GM19351 (cell line): ENCODE data around the gene NEDD4L.
"Not testable (repeated sequence)": the region's sequence is repeated elsewhere in the genome, so short reads cannot be mapped to it uniquely, and the experiment has no call there.

Experiments used
- ATAC-seq: cut with Tn5 transposase; IDR thresholded peaks from one replicate; pipeline ENCODE4 v1.9.1; 2021; ENCODE audit warnings: mild to moderate bottlenecking, moderate library complexity; ENCODE audit not compliant: unreplicated experiment

Gene NEDD4L

DNA sequence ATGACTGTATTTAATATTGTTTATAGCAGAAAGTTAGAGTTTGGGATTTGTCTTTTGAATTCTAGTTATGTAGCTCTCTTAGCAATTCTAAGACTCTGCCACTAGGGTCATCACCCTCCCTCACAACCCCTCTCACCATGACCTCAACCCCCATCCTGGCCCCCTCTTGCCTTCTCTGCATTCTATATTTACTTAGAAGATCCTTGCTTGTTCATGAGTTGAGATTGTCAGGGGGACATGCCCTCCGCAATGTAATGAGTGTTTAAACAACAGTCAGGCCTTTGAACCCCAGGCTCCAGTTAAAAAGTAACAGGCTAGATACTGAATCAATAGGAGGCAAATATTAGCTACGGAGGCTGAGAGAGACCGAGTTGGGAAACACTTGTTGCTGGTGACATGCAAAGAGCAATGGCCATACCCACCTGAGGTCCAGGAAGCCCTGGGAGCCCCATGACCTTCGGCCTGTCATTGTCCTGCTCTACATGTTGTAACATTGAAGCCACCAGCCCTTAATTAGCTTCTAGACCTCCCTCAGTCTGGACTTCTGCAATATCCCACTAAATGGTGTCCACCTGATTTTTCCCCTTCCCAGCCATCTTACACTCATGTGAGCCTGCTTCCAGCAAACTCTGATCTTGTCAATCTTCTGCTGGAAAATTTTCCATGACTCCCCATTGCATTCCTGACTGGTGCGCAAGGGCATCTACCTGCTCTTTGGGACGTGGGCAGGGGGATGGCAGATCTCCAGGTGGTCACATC is 363.8 kb downstream of the NEDD4L start:
- ATAC-seq: no peak

DNA sequence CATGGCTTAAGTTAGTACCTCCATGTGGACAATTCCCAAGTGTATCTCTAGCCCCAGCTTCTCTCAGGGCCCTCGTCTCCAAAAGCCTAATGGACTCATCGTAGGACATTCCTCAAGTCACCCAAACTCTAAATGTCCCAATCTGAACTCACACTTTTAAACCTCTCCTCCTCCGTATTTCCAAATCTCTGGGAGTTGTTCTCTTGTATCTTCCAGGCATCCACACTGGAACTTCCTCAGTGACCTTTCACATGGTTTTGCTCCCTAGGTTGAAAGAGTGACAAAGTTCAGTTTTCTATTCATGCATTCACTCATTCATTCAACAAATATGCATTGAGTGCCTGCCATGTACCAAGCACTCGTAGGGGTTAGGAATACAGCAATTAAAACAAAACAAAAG is 364.6 kb downstream of the NEDD4L start:
- ATAC-seq: no peak

DNA sequence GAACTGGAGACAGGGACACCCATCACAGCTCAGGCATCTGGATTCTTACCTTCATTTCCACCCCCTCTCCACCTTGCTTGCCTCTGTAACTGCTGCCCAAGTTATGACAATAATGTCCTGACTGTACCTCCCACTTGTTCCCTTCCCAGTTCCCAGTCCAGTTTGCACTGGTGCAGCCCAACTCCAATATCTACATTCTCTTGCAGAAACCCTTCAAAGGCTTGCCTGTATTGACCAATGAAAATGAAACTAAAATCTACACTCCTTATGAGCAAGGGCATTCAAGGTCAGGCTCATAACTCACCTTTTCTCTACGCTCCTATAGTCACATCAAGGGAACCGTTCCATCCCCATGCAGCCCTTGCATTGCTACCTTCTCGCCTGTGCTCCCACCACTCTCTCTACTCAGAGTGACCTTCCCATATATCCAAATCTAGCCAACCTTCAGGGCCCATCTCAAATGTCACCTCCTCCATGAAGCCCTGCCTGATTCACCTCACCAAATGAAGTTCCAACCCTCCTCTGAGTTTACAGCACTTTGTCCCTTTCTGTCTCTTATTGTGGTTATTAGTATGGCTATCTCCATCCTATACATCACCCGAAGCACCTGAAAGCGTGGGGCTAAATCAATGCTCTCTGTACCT is 365.9 kb downstream of the NEDD4L start:
- ATAC-seq: no peak

DNA sequence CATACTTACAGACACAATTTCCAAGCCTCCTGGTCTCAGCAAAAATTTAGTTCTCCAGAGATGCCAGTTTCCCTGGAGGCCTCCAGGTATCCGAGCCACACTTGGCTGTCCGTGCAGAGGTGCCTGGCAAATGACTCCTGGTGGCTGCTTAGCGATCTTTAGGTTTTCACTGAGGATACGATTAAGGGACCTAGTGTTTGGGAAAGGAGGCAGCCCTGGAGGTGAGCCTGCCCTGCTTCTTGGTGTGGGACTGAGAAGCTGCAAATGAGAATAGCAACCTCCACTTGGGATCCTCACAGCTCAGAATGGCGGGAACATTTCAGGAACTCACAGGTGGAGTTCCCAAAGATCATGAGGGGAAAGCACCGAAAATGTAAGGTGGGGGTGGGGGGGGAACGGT is 367.3 kb downstream of the NEDD4L start:
- no peak for ATAC-seq

DNA sequence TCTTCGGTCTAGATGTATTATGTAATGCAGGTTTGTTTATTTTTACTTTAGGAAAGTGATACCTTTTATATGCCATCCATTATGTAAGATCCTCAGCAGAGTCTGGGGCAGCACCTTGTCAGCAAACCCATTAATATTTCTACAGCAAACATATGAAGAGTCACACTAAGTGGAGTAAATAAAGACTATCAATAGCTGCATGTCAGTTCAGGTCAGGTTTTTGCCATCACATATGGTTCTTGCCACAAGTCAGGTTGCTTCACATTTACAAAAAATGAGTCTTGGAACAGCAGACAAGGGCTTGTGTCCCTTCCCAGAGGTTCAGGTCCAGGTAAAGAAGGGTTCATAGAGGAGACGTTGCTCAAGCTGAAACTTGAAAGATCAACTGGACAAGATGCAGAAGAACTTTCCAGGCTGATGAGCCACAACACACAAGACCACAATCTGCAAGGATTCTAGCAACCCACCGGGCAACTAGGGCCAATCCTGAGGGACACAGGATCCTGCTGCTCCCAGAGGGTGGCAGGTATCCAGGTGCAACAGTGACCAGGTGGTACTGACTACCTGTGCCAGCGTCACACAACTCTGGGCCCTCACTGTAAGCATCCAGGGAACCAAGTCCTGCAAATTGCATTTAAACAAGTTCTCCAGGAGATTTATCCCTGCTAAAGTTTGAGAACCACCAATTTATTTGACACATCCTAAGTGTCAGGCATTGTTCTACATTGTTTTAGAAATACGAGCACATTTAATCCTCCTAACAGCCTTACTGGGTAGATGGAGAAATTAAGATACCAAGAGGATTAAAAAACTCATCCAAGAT is 369.0 kb downstream of the NEDD4L start:
- ATAC-seq: no peak

DNA sequence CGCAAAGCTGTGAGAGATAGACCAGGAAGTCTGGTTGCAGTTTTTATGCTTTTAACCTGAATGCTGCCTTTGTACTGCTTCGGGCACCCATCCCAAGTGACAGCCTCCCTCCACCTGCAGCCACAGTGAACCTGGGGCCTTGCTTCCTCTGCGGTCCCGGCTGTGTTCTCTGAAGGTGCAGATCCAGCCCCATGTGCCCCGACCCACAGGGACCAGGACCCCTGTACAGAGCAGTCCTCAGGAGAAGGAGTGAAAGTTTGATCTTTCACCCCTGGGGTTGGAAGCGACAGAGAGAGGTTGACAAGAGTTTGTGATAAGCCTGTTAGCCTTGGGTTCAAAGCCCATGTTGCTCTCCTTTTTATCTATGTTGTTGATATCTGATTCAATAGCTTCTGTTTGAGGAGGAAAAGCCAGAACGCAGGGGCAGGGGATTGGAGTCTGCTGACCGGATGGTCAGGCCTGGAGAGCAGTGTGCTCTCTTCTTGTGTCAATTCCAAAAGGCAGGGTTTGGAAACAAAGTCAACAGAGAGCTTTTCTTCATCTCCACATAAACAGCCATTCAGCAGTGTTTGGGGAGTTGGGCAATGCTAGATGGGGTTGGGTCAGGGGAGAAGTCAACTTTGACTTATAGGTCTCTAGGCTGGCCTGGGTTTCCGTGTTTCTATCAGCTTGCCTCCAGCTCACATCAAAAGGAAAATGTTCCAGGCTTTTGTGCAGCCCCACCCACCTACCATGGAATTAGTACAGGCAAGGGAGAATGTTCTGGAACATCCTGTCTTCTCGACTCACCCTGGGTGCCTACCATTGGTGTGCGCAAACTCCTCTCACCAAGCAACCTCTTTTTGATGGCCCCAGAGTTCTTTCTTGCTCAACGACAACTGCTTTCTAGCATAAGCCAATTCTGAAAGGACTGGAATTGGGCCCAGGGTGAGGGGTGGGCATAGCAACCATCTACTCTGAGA is 369.9 kb downstream of the NEDD4L start:
- no peak for ATAC-seq

DNA sequence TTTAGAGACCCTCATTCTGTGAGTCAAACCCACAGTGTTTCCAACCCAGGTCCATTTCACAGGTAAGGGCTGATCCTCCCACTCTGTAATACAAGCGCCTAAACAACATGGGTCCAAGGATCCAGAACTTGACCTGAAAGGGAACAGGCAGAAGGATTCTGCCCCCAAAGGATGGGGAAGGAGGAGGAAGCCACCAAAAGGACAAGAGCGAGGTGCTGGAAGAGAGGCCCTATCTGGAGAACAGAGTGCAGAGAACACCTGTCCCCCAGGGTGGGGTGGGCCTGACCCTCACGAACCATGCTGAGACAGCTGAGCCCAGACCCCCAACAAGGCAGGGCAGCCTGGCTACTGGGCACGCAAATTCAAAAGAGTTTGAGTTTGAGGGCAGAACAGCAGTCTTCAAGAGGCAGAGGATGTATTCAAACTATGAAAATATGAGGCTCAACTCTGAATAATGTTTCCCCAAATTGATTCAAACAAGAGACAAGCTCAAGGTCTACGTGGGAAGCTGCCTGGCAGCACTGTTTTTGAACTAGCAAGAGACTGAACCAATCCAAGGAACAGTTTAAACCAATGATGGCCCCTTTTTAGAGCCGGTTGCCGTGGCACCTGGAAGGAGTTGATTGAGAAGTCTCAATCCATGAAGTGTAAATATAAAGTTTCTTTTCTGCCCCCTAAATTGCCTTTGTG is 372.1 kb downstream of the NEDD4L start:
- ATAC-seq: no peak

DNA sequence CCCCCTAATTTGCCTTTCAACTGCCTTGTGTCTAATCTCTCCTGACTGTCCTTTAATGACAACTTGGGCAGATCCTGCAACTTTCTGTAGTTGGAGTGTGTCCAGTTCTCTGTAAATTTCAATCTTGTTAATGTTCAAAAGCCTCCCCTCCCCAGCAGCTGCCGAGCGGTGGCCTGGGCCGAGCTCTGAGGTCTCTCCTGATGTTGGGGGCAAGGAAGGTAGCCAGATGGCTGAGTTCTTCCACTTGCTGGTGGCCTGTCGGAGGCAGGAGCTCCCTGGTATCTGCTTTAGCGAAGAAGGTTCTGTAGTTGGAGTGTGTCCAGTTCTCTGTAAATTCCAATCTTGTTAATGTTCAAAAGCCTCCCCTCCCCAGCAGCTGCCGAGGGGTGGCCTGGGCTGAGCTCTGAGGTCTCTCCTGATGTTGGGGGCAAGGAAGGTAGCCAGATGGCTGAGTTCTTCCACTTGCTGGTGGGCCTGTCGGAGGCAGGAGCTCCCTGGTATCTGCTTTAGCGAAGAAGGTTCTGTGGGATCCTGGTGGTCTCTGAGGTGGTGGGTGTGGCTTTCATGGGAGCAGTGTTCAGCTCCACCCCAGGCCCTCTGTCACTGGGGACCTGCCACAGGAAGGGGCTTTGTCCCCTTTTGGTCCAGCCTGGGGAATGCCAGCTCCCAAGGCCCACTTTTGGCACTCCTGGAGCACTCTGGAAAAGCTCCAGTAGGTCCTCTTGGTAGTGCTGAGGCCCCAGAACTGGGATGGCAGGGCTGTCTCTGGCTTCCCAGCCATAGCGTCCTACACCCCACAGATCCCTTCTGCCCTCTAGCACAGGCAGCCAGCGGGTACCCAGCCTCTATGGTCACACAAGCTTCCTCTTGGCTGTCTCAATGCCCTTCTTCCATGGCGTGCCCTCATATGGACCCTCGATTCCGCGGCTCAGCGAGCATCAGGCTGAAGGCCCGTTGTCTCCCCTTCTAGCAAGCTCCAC is 373.0 kb downstream of the NEDD4L start:
- ATAC-seq: no peak

DNA sequence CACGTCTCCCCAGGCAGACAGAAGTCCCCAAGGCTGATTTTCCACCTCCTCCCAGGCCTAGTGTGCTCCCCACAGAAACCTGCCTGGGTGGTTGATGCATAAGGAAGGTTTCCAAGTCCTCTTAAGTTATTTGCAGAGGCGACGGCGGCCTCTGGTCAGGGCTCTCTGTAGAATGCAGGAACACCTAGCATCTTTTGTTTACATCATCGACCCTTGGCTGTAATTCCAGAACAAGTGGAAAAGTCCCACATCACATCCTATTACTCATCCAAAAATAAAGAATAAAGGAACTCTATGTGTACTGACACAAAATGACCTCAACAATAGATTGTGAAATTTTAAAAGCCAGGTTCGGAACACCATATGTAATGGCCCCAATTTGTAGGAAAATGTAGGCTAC is 373.7 kb downstream of the NEDD4L start:
- ATAC-seq: no peak

DNA sequence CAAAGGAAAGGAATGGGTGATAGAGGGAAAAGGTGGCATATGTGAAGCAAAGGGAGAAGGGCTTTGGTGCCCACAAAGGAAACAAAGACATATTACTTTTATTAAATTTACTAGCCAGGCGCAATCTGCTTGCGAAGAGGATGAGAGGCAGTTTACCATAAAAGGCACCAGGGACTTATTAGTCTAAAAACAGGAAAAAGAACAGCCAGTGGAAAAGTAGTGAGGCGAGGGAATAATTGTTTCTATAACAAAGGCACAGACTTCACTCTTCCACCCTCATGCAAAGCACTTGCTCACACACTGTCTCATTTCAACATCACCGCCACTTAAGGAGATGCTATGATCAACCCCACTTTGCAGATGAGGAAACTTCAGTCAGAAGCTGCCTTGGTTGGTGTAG is 374.3 kb downstream of the NEDD4L start:
- no peak for ATAC-seq

DNA sequence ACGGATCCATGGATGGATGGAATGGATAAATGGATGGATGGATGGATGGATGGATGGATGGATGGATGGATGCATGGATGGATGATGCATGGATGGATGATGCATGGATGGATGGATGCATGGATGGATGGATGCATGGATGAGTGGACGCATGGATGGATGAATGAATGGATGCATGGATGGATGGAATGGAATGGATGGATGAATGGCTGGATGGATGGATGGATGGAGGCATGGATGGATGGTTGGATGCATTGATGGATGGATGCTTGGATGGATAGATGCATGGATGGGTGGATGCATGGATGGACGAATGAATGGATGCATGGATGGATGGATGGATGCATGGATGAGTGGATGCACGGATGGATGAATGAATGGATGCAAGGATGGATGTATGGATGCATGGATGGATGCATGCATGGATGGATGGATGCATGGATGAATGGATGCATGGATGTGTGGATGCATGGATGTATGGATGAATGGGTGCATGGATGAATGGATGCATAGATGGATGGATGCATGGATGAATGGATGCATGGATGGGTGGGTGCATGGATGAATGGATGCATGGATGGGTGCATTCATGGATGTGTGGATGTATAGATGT is 375.7 kb downstream of the NEDD4L start:
- ATAC-seq: no peak

DNA sequence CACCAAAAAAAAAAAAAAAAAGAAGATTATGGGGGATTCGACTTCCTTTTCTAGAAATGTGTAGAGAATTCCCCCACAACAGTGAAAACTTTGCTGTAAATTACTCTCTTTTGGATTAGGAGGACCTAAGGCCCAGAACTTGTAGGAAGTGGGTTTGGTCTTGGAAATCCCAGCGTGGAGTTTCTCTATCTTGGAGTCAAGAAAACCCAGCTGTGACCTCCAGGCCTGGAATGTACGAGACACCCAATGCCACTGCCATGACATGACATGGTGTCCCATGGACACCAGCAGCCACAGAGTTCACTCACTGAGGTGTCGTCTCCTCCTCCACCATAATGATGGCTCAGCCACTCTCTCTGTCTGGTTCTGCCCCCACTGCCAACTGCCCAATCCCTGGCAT is 382.6 kb downstream of the NEDD4L start:
- ATAC-seq: no peak

DNA sequence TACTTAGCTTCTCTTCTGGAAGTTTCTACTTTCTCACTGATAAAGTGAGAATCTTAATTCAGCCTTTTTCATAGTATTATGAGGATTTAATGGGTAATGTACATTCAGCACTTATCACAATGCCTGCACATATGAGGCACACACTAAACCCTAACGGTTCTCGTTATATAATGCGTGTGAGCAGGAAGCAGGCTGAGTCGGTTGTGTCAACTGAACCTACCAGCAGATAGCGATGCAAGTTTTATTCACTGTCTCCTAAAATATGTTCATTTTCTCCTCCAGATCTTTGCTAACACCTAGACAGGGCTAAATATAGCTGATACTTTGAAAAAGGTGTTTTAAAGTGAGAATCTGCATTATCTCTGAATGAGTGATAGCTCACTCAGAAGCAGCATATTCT is 383.3 kb downstream of the NEDD4L start:
- no peak for ATAC-seq

DNA sequence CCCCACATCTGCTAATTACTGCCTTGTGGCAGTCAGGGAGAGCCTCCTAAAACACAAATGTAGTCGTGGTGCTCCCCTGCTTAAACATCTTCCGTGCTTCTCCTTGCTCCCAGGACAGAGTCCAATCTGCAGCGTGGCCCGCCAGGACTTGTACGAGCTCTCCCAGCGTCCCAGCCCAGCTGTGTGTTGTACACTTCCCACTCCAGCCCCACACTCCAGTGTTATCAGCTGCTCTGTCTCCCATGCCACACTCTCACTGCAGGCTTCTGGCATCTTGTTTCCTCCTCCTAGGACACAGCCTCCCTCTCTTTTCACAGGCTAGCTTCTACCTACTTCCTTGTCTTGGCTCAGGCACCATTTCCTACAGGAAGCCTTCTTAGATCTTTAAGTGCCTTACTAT is 385.4 kb downstream of the NEDD4L start:
- no peak for ATAC-seq

DNA sequence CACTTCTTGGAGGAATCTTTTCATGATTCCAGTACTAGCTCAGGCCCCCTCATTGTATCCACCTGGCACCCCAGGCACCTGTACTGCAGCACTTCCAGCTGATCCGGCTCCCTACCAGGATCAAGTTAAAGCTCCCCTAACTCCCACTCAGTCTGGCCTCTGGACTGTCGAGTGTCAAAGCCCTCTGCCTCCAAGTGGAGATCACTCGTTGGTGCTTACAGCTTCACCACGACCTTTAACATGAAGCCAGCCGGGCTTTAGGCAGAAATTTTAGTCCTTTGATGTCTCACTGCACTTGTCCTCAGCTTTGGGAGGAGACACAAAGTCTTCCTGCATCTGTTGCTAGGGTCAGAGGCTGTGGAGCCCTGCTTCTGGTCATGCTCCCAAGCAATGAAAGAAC is 387.2 kb downstream of the NEDD4L start:
- no peak for ATAC-seq

DNA sequence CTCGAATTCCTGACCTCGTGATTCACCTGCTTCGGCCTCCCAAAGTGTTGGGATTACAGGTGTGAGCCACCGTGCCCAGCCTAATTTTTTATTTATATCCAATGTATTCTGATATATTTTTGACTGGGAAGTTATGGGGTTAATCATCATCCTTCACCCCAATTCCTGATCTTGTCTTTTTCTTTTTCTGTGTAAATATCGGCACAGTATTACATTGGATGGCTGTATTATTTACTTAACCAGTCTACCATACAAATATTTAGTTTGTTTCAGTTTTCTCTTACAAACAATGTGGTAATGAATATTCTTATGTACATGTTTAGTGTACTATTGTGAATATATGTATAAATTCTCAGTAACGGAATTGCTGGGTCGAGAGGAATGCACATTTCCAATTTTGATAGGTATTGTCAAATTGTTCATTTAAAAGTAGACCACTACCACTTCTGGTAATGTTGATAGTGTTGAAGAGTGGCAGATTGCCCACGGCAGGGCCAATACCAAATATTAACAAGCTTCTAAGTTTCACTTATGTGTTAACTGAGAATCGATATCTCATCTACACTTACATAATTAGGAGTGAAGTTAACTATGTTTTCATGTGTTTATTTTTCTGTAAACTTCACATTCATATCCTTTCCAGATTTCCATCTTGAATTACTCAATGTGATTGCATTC is 388.2 kb downstream of the NEDD4L start:
- ATAC-seq: no peak

DNA sequence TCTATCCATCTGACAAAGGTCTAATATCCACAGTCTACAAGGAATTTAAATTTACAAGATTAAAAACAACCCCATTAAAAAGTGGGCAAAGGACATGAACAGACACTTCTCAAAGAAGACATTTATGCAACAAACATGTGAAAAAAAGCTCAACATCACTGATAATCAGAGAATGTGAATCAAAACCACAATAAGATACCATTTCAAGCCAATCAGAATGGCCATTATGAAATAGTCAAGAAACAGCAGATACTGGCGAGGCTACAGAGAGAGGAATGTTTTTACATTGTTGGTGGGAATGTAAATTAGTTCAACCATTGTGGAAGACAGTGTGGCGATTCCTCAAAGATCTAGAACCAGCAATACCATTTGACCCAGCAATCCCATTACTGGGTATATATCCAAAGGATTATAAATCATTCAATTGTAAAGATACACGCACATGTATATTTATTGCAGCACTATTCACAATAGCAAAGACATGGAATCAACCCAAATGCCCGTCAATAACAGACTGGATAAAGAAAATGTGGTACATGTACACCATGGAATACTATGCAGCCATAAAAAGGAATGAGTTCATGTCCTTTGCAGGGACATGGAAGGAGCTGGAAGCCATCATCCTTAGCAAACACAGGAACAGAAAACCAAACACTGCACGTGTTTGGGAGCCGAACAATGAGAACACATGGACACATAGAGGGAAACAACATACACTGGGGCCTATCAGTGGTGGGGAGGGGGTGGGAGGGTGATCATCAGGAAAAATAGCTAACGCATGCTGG is 391.4 kb downstream of the NEDD4L start:
- not testable (repeated sequence) for ATAC-seq
